ENCODE measurements around the gene GRIK4.

GRCh38 chr11:120511820-120512738 lies 531 bp downstream of the GRIK4 start:
- TF ChIP-seq ZNF121 (CRISPR knock-in tag; IDR thresholded peaks at IDR 0.05) (no peak), ATF3 (CRISPR knock-in tag; conservative IDR thresholded peaks at IDR 0.05) (no peak), CTCF (IDR thresholded peaks at IDR 0.05) (no peak), CBFB (CRISPR knock-in tag; IDR thresholded peaks at IDR 0.05; ENCODE audit: low read depth) (no peak)

Measured in WTC11 (cell line).